T-cell (primary cell): ENCODE data around the gene ATXN7L2. TPM values are rescaled to one million over a fixed set of nuclear protein-coding genes. Genes with fewer than 3 reads are reported as not detected.

ENCODE experiments used
- ATAC-seq, 4 experiments: fragments of 200-7000 bp in 3 of 4; fragments of 150-1000 bp in 1 of 4; cut with Tn5 transposase; replicated peaks in 1 of 4; 1 replicate in 3 of 4; 2 replicates in 1 of 4; pipeline ENCODE4 v1.10.0; 2021; ENCODE audit warnings: moderate library complexity in 3 of 4, mild to moderate bottlenecking in 2 of 4, moderate number of reproducible peaks in 1 of 4
- CTCF ChIA-PET, 2 donors: fragments of 300-600 bp; sonication (Branson Sonifier 250); formaldehyde crosslinking; loops; one replicate each; lab custom pipeline; 2022; ENCODE audit warnings: antibody characterized with exemption in 2 of 2; lab: Charles Lee
- POLR2A ChIA-PET, 2 donors: fragments of 300-600 bp; sonication (Branson Sonifier 250); formaldehyde crosslinking; loops; one replicate each; lab custom pipeline; 2022; ENCODE audit warnings: antibody characterized with exemption in 2 of 2; lab: Charles Lee
- DNase-seq, 35 experiments: peaks; one replicate each; pipeline versions ENCODE4 v3.0.0 to v3.0.0-alpha.2; 2013 to 2023
- H3K27ac ChIP-seq: one replicate; pipeline ENCODE4 v1.5.1; 2013; ENCODE audit warnings: low read length
- H3K27me3 ChIP-seq, 2 experiments: replicated peaks in 1 of 2; 1 replicate in 1 of 2; 2 replicates in 1 of 2; pipeline versions ENCODE4 v1.6.1 to v1.7.0; 2013; ENCODE audit warnings: low read length in 1 of 2, mixed read lengths in 1 of 2; ENCODE audit not compliant: control insufficient read depth in 2 of 2, insufficient read depth in 2 of 2; ENCODE audit errors: extremely low read depth in 1 of 2
- H3K36me3 ChIP-seq, 2 donors: 1 replicate in 1 of 2; 2 replicates in 1 of 2; pipeline versions ENCODE4 v1.6.1 to v1.7.0; 2013; ENCODE audit warnings: low read length in 1 of 2; ENCODE audit not compliant: control insufficient read depth in 2 of 2, insufficient read depth in 1 of 2; ENCODE audit errors: extremely low read depth in 1 of 2
- H3K4me1 ChIP-seq, 2 experiments: 1 replicate in 1 of 2; 2 replicates in 1 of 2; pipeline versions ENCODE4 v1.6.1 to v1.7.0; 2013; ENCODE audit warnings: low read length in 2 of 2, mixed read lengths in 1 of 2; ENCODE audit not compliant: insufficient read depth in 2 of 2, control insufficient read depth in 1 of 2; ENCODE audit errors: extremely low read depth in 1 of 2
- H3K4me3 ChIP-seq, 2 donors: 1 replicate in 1 of 2; 2 replicates in 1 of 2; pipeline versions ENCODE4 v1.5.1 to v1.7.0; 2013; ENCODE audit warnings: mild to moderate bottlenecking in 2 of 2, low read length in 1 of 2, moderate library complexity in 1 of 2; ENCODE audit not compliant: control insufficient read depth in 1 of 2; ENCODE audit errors: extremely low read depth in 1 of 2
- H3K9me3 ChIP-seq: 2 replicates; pipeline ENCODE4 v1.7.0; 2013
- H3K27ac Mint-ChIP-seq, 2 donors: one replicate each; pipeline ENCODE4 v1.8.0; 2020 to 2021; ENCODE audit warnings: mild to moderate bottlenecking in 2 of 2, mixed read lengths in 2 of 2
- H3K27me3 Mint-ChIP-seq, 2 donors: one replicate each; pipeline ENCODE4 v1.8.0; 2021 to 2022; ENCODE audit warnings: mixed read lengths in 2 of 2
- H3K36me3 Mint-ChIP-seq: one replicate; pipeline ENCODE4 v1.8.0; 2021; ENCODE audit warnings: mixed read lengths
- H3K4me1 Mint-ChIP-seq, 3 donors: one replicate each; pipeline ENCODE4 v1.8.0; 2020 to 2022; ENCODE audit warnings: mixed read lengths in 3 of 3, mild to moderate bottlenecking in 1 of 3
- H3K4me3 Mint-ChIP-seq, 3 donors: one replicate each; pipeline ENCODE4 v1.8.0; 2020 to 2022; ENCODE audit warnings: mild to moderate bottlenecking in 3 of 3, mixed read lengths in 3 of 3, moderate library complexity in 3 of 3
- H3K9me3 Mint-ChIP-seq, 3 donors: one replicate each; pipeline ENCODE4 v1.8.0; 2020 to 2022; ENCODE audit warnings: mixed read lengths in 3 of 3
- WGBS: methylation state at CpG from one replicate; pipeline ENCODE4 v1.1.5; 2013; ENCODE audit warnings: missing lambda C conversion rate; ENCODE audit not compliant: insufficient coverage; 5-methylcytosine and 5-hydroxymethylcytosine counted together
- total RNA-seq, 35 experiments: library from RNA in 6 of 35; stranded (reverse) in 6 of 35; fragments of 120-200 nt in 1 of 35; gene quantifications; one replicate each; pipeline versions ENCODE4 v1.2.1 to v1.2.4 and lab custom pipeline; 2013 to 2026

The ATXN7L2 gene
- total RNA-seq, 5 donors from 2014 or later (not counting 1 experiment from before 2014, with no cell fraction given): 9.7 to 13.2 (median 12.5) TPM

GRCh38 chr1:109514846-109515245 lies 31.1 kb downstream of the ATXN7L2 start:
- H3K4me1 Mint-ChIP-seq: peaks cover 15 to 33% (median 22%) of the 10 kb centered on the region in 3 donors
- DNase-seq (no peak), ATAC-seq (no peak)
- WGBS: 90% methylated on average over 3 of the region's 3 CpGs
- no peak overlapping the region for H3K27ac Mint-ChIP-seq
- ChIA-PET POLR2A (interaction anchor here (0.6 kb wide), 3 partner anchors 64 to 223 kb away, joined by 3 to 6 read pairs (median 5); no protein-coding TSS in a partner anchor), CTCF (interaction anchor here (0.6 to 3.0 kb wide), 9 partner anchors 15 to 272 kb away, joined by 3 to 15 read pairs (median 6); partner anchors contain the start of genes ATXN7L2 (in 1 of the 2) and CYB561D1 (in 1 of the 2))
- peaks cover 0 to 2% of the 10 kb centered on the region in 2 donors for H3K27me3 Mint-ChIP-seq
- peaks cover 13 to 20% of the 10 kb centered on the region in 2 experiments for H3K4me1 ChIP-seq
- H3K9me3 Mint-ChIP-seq: no peaks in the 10 kb centered on the region
- H3K9me3 ChIP-seq: no peaks in the 10 kb centered on the region
- H3K36me3 ChIP-seq: no peaks in the 10 kb centered on the region
- H3K4me3 Mint-ChIP-seq: no peak overlapping the region
- H3K27ac ChIP-seq: no peak overlapping the region
- H3K36me3 Mint-ChIP-seq: no peaks in the 10 kb centered on the region
- no peak overlapping the region for H3K4me3 ChIP-seq
- H3K27me3 ChIP-seq: no peaks in the 10 kb centered on the region

- H3K9me3 Mint-ChIP-seq: no peaks in the 10 kb centered on the region
- ATAC-seq (no peak), DNase-seq (no peak)
- WGBS: no CpG with 5 or more reads among the region's 5 CpGs
- no peak overlapping the region for H3K27ac Mint-ChIP-seq
- POLR2A ChIA-PET: no interaction called here
- Histone ChIP-seq H3K36me3 (no peaks in the 10 kb centered on the region), H3K4me1 (peaks cover 0 to 4% of the 10 kb centered on the region in 2 experiments), H3K9me3 (no peaks in the 10 kb centered on the region), H3K27me3 (peaks cover 0 to 10% of the 10 kb centered on the region in 2 experiments), H3K4me3 (no peak overlapping the region), H3K27ac (no peak overlapping the region)
- CTCF ChIA-PET: interaction anchor here (0.5 to 3.0 kb wide), 6 partner anchors 12 to 18 kb away, joined by 3 to 15 read pairs (median 7); no protein-coding TSS in a partner anchor
- H3K4me3 Mint-ChIP-seq: no peak overlapping the region
- peaks cover 0 to 13% (median 1%) of the 10 kb centered on the region in 3 donors for H3K4me1 Mint-ChIP-seq
- no peaks in the 10 kb centered on the region for H3K36me3 Mint-ChIP-seq
- H3K27me3 Mint-ChIP-seq: no peaks in the 10 kb centered on the region
Measured at GRCh38 chr1:109516872-109517271, 33.2 kb downstream of the ATXN7L2 start.

GRCh38 chr1:109517337-109517736 lies 33.6 kb downstream of the ATXN7L2 start:
- POLR2A ChIA-PET: no interaction called here

GRCh38 chr1:109521002-109521951 lies 37.6 kb downstream of the ATXN7L2 start:
- H3K4me1 ChIP-seq: no peaks in the 10 kb centered on the region
- Mint-ChIP-seq H3K4me1 (peaks cover 0 to 9% (median 0%) of the 10 kb centered on the region in 3 donors), H3K4me3 (no peak overlapping the region), H3K36me3 (no peaks in the 10 kb centered on the region), H3K27me3 (peaks cover 0 to 7% of the 10 kb centered on the region in 2 donors), H3K9me3 (no peaks in the 10 kb centered on the region), H3K27ac (no peak overlapping the region)
- ChIA-PET CTCF (interaction anchor here in 1 of 2 donors (3.1 kb wide), 1 partner anchor 11 kb away, joined by 10 read pairs; no protein-coding TSS in a partner anchor), POLR2A (no interaction called here)
- ATAC-seq (no peak), DNase-seq (no peak)
- H3K36me3 ChIP-seq: no peaks in the 10 kb centered on the region
- H3K27me3 ChIP-seq: peaks cover 0 to 10% of the 10 kb centered on the region in 2 experiments
- 89% methylated on average over 10 of the region's 14 CpGs for WGBS
- H3K9me3 ChIP-seq: no peaks in the 10 kb centered on the region
- no peak overlapping the region for H3K4me3 ChIP-seq
- H3K27ac ChIP-seq: no peak overlapping the region

More at GRCh38 chr1:109517337-109517736, 33.6 kb downstream of the ATXN7L2 start:
- Mint-ChIP-seq H3K9me3 (no peaks in the 10 kb centered on the region), H3K4me3 (no peak overlapping the region), H3K4me1 (peaks cover 0 to 9% (median 0%) of the 10 kb centered on the region in 3 donors), H3K36me3 (no peaks in the 10 kb centered on the region), H3K27ac (no peak overlapping the region), H3K27me3 (peaks cover 0 to 3% of the 10 kb centered on the region in 2 donors)
- 92% methylated on average over 5 of the region's 5 CpGs for WGBS
- CTCF ChIA-PET: interaction anchor here (0.7 to 3.0 kb wide), 3 partner anchors 12 to 20 kb away, joined by 3 to 11 read pairs (median 5); no protein-coding TSS in a partner anchor
- Histone ChIP-seq H3K36me3 (no peaks in the 10 kb centered on the region), H3K27ac (no peak overlapping the region), H3K9me3 (no peaks in the 10 kb centered on the region), H3K4me1 (no peaks in the 10 kb centered on the region), H3K4me3 (no peak overlapping the region), H3K27me3 (peaks cover 0 to 10% of the 10 kb centered on the region in 2 experiments)
- no peak for DNase-seq
- ATAC-seq: no peak

- DNase-seq: no peak
- POLR2A ChIA-PET: no interaction called here
- ATAC-seq: no peak
- Histone ChIP-seq H3K4me3 (no peak overlapping the region), H3K4me1 (no peaks in the 10 kb centered on the region), H3K27me3 (peaks cover 0 to 10% of the 10 kb centered on the region in 2 experiments), H3K27ac (no peak overlapping the region), H3K36me3 (no peaks in the 10 kb centered on the region), H3K9me3 (no peaks in the 10 kb centered on the region)
- CTCF ChIA-PET: no interaction called here
- H3K4me3 Mint-ChIP-seq: no peak overlapping the region
- H3K4me1 Mint-ChIP-seq: peaks cover 0 to 10% (median 0%) of the 10 kb centered on the region in 3 donors
- WGBS: 92% methylated on average over 2 of the region's 7 CpGs
- H3K9me3 Mint-ChIP-seq: no peaks in the 10 kb centered on the region
- H3K36me3 Mint-ChIP-seq: no peaks in the 10 kb centered on the region
- no peak overlapping the region for H3K27ac Mint-ChIP-seq
- H3K27me3 Mint-ChIP-seq: peaks cover 0 to 7% of the 10 kb centered on the region in 2 donors
Measured at GRCh38 chr1:109522026-109522425, 38.3 kb downstream of the ATXN7L2 start.

- Histone ChIP-seq H3K36me3 (no peaks in the 10 kb centered on the region), H3K27ac (no peak overlapping the region), H3K27me3 (peaks cover 0 to 10% of the 10 kb centered on the region in 2 experiments), H3K9me3 (no peaks in the 10 kb centered on the region), H3K4me3 (no peak overlapping the region), H3K4me1 (no peaks in the 10 kb centered on the region)
- ATAC-seq: no peak
- no peaks in the 10 kb centered on the region for H3K36me3 Mint-ChIP-seq
- POLR2A ChIA-PET: interaction anchor here (0.6 to 0.9 kb wide), 2 partner anchors 21 to 24 kb away, joined by 3 to 4 read pairs; partner anchors contain the start of gene GNAI3 (in 1 of the 2)
- CTCF ChIA-PET: interaction anchor here in 1 of 2 donors (1.0 to 1.7 kb wide), 2 partner anchors 9 to 33 kb away, joined by 3 to 7 read pairs; no protein-coding TSS in a partner anchor
- H3K27ac Mint-ChIP-seq: no peak overlapping the region
- no CpG with 5 or more reads among the region's 2 CpGs for WGBS
- peaks cover 0 to 7% of the 10 kb centered on the region in 2 donors for H3K27me3 Mint-ChIP-seq
- peaks cover 0 to 6% (median 0%) of the 10 kb centered on the region in 3 donors for H3K4me1 Mint-ChIP-seq
- H3K9me3 Mint-ChIP-seq: no peaks in the 10 kb centered on the region
- DNase-seq: no peak
- no peak overlapping the region for H3K4me3 Mint-ChIP-seq
Measured at GRCh38 chr1:109523706-109524105, 40.0 kb downstream of the ATXN7L2 start.
